GM19467 (cell line): ENCODE measurements around the gene PCDHGA6.
"Not testable (repeated sequence)": the region's sequence is repeated elsewhere in the genome, so short reads cannot be mapped to it uniquely, and the experiment has no call there.

Experiments used
- ATAC-seq: cut with Tn5 transposase; IDR thresholded peaks from one replicate; pipeline ENCODE4 v1.9.1; 2021; ENCODE audit warnings: mild to moderate bottlenecking, moderate library complexity; ENCODE audit not compliant: unreplicated experiment

Gene PCDHGA6

GRCh38 chr5:141392429-141393198 is 18.9 kb downstream of the PCDHGA6 start, which contains the start of gene PCDHGA8:
PCDHGA8 (plus strand) TSS chr5:141392633; CDS start chr5:141392814, 181 bp downstream.
- no peak for ATAC-seq

- ATAC-seq: no peak
Measured at GRCh38 chr5:141393267-141393666, 19.6 kb downstream of the PCDHGA6 start.

- not testable (repeated sequence) for ATAC-seq
Measured at GRCh38 chr5:141394401-141395187, 20.9 kb downstream of the PCDHGA6 start.

- not testable (repeated sequence) for ATAC-seq
Measured at GRCh38 chr5:141397756-141398551, 24.3 kb downstream of the PCDHGA6 start, which contains the start of gene PCDHGB5. PCDHGB5 (plus strand) TSS chr5:141397947; CDS start chr5:141398128, 181 bp downstream.

- ATAC-seq: no peak
Measured at GRCh38 chr5:141398608-141399007, 24.9 kb downstream of the PCDHGA6 start.

- ATAC-seq: no peak
Measured at GRCh38 chr5:141399555-141400258, 26.0 kb downstream of the PCDHGA6 start.

GRCh38 chr5:141402553-141403243 is 29.0 kb downstream of the PCDHGA6 start, which contains the start of gene PCDHGA9:
PCDHGA9 (plus strand) TSS chr5:141402778; CDS start chr5:141402953, 175 bp downstream.
- no peak for ATAC-seq

- ATAC-seq: no peak
Measured at GRCh38 chr5:141403387-141403786, 29.7 kb downstream of the PCDHGA6 start.

- ATAC-seq: not testable (repeated sequence)
Measured at GRCh38 chr5:141407790-141408505, 34.3 kb downstream of the PCDHGA6 start, which contains the start of gene PCDHGB6. PCDHGB6 (plus strand) TSS chr5:141408021; CDS start chr5:141408203, 182 bp downstream.

GRCh38 chr5:141409598-141410306 is 36.1 kb downstream of the PCDHGA6 start:
- no peak for ATAC-seq

GRCh38 chr5:141411575-141411974 is 37.9 kb downstream of the PCDHGA6 start:
- ATAC-seq: no peak

- peak; percentile 66 for ATAC-seq
Measured at GRCh38 chr5:141412854-141413539, 39.3 kb downstream of the PCDHGA6 start, which contains the start of gene PCDHGA10. PCDHGA10 (plus strand) TSS chr5:141412987; CDS start chr5:141413176, 189 bp downstream.

GRCh38 chr5:141413540-141414069 is 39.9 kb downstream of the PCDHGA6 start:
- ATAC-seq: no peak

- not testable (repeated sequence) for ATAC-seq
Measured at GRCh38 chr5:141414548-141415274, 41.0 kb downstream of the PCDHGA6 start.

- not testable (repeated sequence) for ATAC-seq
Measured at GRCh38 chr5:141415275-141415618, 41.6 kb downstream of the PCDHGA6 start.

- peak; percentile 75 for ATAC-seq
Measured at GRCh38 chr5:141417494-141418172, 43.9 kb downstream of the PCDHGA6 start, which contains the start of gene PCDHGB7. PCDHGB7 (plus strand) TSS chr5:141417677; CDS start chr5:141417860, 183 bp downstream.
